ENCODE measurements around the gene TOMM7.

- TF ChIP-seq ELK1 (CRISPR knock-in tag; IDR thresholded peaks at IDR 0.05) (no peak), CTCF (IDR thresholded peaks at IDR 0.05 in 2 of 3, conservative IDR thresholded peaks at IDR 0.05 in 1 of 3; ENCODE audit: insufficient read depth in 2 of 3, low read depth in 1 of 3, low read length in 3 of 3) (no peak), PREB (CRISPR knock-in tag; IDR thresholded peaks at IDR 0.05) (no peak), POLR2G (IDR thresholded peaks at IDR 0.05; ENCODE audit: low read depth, low read length) (no peak), ZBTB40 (IDR thresholded peaks at IDR 0.05) (no peak), ZBTB40 (CRISPR knock-in tag; IDR thresholded peaks at IDR 0.05) (no peak)
These were observed 10.3 kb downstream of the TOMM7 start for GRCh38 chr7:22812353-22812752.

All from K562 (cell line).